H1 (cell line): ENCODE results near the gene EEF2. TPM values are rescaled to one million over a fixed set of nuclear protein-coding genes. Genes with fewer than 3 reads are reported as not detected.
A peak's percentile ranks its signal among the peaks of the same experiment; 100 is the strongest.

Source experiments
- CTCF ChIA-PET: fragments of 300-600 bp; sonication (Branson Sonifier 250); formaldehyde crosslinking; loops from one replicate; lab custom pipeline; 2021; ENCODE audit not compliant: partially characterized antibody; lab: Charles Lee
- POLR2A ChIA-PET: fragments of 300-600 bp; sonication (Branson Sonifier 250); formaldehyde crosslinking; loops from one replicate; lab custom pipeline; 2021; ENCODE audit warnings: inconsistent platforms; ENCODE audit not compliant: partially characterized antibody; lab: Charles Lee
- DNase-seq, 2 experiments: peaks; one replicate each; pipeline versions ENCODE4 v3.0.0 to v3.0.0-alpha.2; 2010 to 2022; ENCODE audit warnings: low spot score in 2 of 2, low read depth in 1 of 2, mixed read lengths in 1 of 2
- FAIRE-seq: peaks from 2 replicates; lab custom pipeline; 2011; peaks lifted over from hg19 to GRCh38; lab: Jason Lieb, UNC
- H2AFZ ChIP-seq: 2 replicates; pipeline ENCODE4 v1.8.1; 2012; ENCODE audit warnings: low read length, inconsistent platforms
- H2AK5ac ChIP-seq: 2 replicates; pipeline ENCODE4 v1.6.1; 2013; ENCODE audit warnings: low read depth, low read length
- H2BK120ac ChIP-seq: replicated peaks from 2 replicates; pipeline ENCODE3; 2013; ENCODE audit warnings: low read depth, low read length, inconsistent platforms
- H2BK12ac ChIP-seq: 2 replicates; pipeline ENCODE4 v1.6.1; 2013; ENCODE audit warnings: low read depth, low read length
- H2BK15ac ChIP-seq: 2 replicates; pipeline ENCODE4 v1.6.1; 2013; ENCODE audit warnings: low read length
- H2BK20ac ChIP-seq: 2 replicates; pipeline ENCODE4 v1.6.1; 2013; ENCODE audit warnings: low read length
- H2BK5ac ChIP-seq: 2 replicates; pipeline ENCODE4 v1.6.1; 2013; ENCODE audit warnings: low read depth, low read length
- H3K14ac ChIP-seq: 2 replicates; pipeline ENCODE4 v1.6.1; 2013; ENCODE audit warnings: inconsistent platforms; ENCODE audit not compliant: insufficient read length
- H3K18ac ChIP-seq: 2 replicates; pipeline ENCODE4 v1.6.1; 2013; ENCODE audit warnings: low read length; ENCODE audit errors: extremely low read depth
- H3K23ac ChIP-seq: 2 replicates; pipeline ENCODE4 v1.6.1; 2013; ENCODE audit warnings: inconsistent platforms; ENCODE audit not compliant: insufficient read length
- H3K23me2 ChIP-seq: 2 replicates; pipeline ENCODE4 v1.6.1; 2013; ENCODE audit warnings: low read depth, low read length
- H3K27ac ChIP-seq: 2 replicates; pipeline ENCODE4 v1.6.1; 2011; ENCODE audit warnings: low read depth, low read length, inconsistent platforms
- H3K27me3 ChIP-seq, 4 experiments: replicated peaks in 1 of 4; 1 replicate in 1 of 4; 2 replicates in 3 of 4; pipeline versions ENCODE4 v1.6.1 to v1.8.1; 2011 to 2013; ENCODE audit warnings: low read length in 3 of 4, mild to moderate bottlenecking in 3 of 4, inconsistent platforms in 2 of 4, mixed read lengths in 2 of 4, moderate library complexity in 1 of 4; ENCODE audit not compliant: control insufficient read depth in 3 of 4, insufficient read depth in 3 of 4; ENCODE audit errors: extremely low read depth in 1 of 4
- H3K36me3 ChIP-seq, 4 experiments: 2 replicates each; pipeline versions ENCODE4 v1.6.1 to v1.8.1; 2011 to 2013; ENCODE audit warnings: mild to moderate bottlenecking in 4 of 4, low read length in 3 of 4, moderate library complexity in 2 of 4, control low read depth in 1 of 4, inconsistent platforms in 1 of 4; ENCODE audit not compliant: insufficient read depth in 4 of 4, control insufficient read depth in 2 of 4
- H3K4ac ChIP-seq: replicated peaks from 2 replicates; pipeline ENCODE3; 2013; ENCODE audit warnings: low read length, low read depth, mixed read lengths, inconsistent platforms; ENCODE audit not compliant: insufficient read length
- H3K4me1 ChIP-seq, 4 experiments: replicated peaks in 1 of 4; 1 replicate in 1 of 4; 2 replicates in 3 of 4; pipeline versions ENCODE4 v1.6.1 to v1.8.1; 2011 to 2013; ENCODE audit warnings: low read length in 3 of 4, inconsistent platforms in 2 of 4, mixed read lengths in 1 of 4; ENCODE audit not compliant: insufficient read depth in 4 of 4, control insufficient read depth in 3 of 4
- H3K4me2 ChIP-seq, 2 experiments: 2 replicates each; pipeline versions ENCODE4 v1.6.1 to v1.8.1; 2011 to 2013; ENCODE audit warnings: low read depth in 2 of 2, low read length in 2 of 2, control low read depth in 1 of 2, inconsistent platforms in 1 of 2, mild to moderate bottlenecking in 1 of 2; ENCODE audit not compliant: insufficient read depth in 1 of 2
- H3K4me3 ChIP-seq, 4 experiments: fragments of 200-600, 300-600 bp in 1 of 4; sonication (generic), shearing (Covaris generic), sonication (Bioruptor Twin) in 1 of 4; 2 replicates each; pipeline versions ENCODE4 v1.5.1 to v1.8.1; 2011 to 2016; ENCODE audit warnings: low read length in 4 of 4, low read depth in 3 of 4, control low read depth in 2 of 4, inconsistent platforms in 2 of 4, mild to moderate bottlenecking in 2 of 4, mixed read lengths in 1 of 4, moderate library complexity in 1 of 4; ENCODE audit not compliant: insufficient read depth in 2 of 4; ENCODE audit errors: extremely low read depth in 1 of 4
- H3K56ac ChIP-seq: replicated peaks from 2 replicates; pipeline ENCODE3; 2013; ENCODE audit warnings: low read depth, mild to moderate bottlenecking, mixed read lengths, low read length, inconsistent platforms; ENCODE audit not compliant: insufficient read length
- H3K79me1 ChIP-seq: 2 replicates; pipeline ENCODE4 v1.6.1; 2013; ENCODE audit warnings: low read depth, low read length, control low read depth
- H3K79me2 ChIP-seq, 2 experiments: 2 replicates each; pipeline versions ENCODE4 v1.6.1 to v1.8.1; 2012 to 2013; ENCODE audit warnings: low read length in 2 of 2, mild to moderate bottlenecking in 2 of 2, inconsistent platforms in 1 of 2; ENCODE audit not compliant: insufficient read depth in 2 of 2, control insufficient read depth in 1 of 2
- H3K9ac ChIP-seq, 4 experiments: replicated peaks in 1 of 4; 1 replicate in 1 of 4; 2 replicates in 3 of 4; pipeline versions ENCODE4 v1.6.1 to v1.8.1; 2011 to 2013; ENCODE audit warnings: low read depth in 3 of 4, low read length in 3 of 4, control low read depth in 2 of 4, mild to moderate bottlenecking in 2 of 4, moderate library complexity in 2 of 4, inconsistent platforms in 1 of 4; ENCODE audit errors: extremely low read depth in 1 of 4
- H3K9me3 ChIP-seq, 2 experiments: 2 replicates each; pipeline versions ENCODE4 v1.6.1 to v1.8.1; 2012 to 2013; ENCODE audit warnings: mild to moderate bottlenecking in 2 of 2, moderate library complexity in 2 of 2, control low read depth in 1 of 2, inconsistent platforms in 1 of 2, low read depth in 1 of 2, low read length in 1 of 2, mixed read lengths in 1 of 2; ENCODE audit not compliant: insufficient read depth in 2 of 2
- H4K20me1 ChIP-seq, 2 experiments: replicated peaks in 1 of 2; 2 replicates each; pipeline versions ENCODE3 to v1.8.1; 2011 to 2013; ENCODE audit warnings: inconsistent platforms in 2 of 2, low read length in 2 of 2, mild to moderate bottlenecking in 1 of 2; ENCODE audit not compliant: insufficient read depth in 2 of 2, control insufficient read depth in 1 of 2
- H4K5ac ChIP-seq: 2 replicates; pipeline ENCODE4 v1.6.1; 2013; ENCODE audit warnings: low read length, low read depth, mixed read lengths, inconsistent platforms; ENCODE audit not compliant: insufficient read length
- H4K8ac ChIP-seq: 2 replicates; pipeline ENCODE4 v1.8.0; 2013; ENCODE audit warnings: mild to moderate bottlenecking, moderate library complexity, low read length, inconsistent platforms; ENCODE audit not compliant: insufficient read depth; ENCODE audit errors: extremely low read depth
- H4K91ac ChIP-seq: replicated peaks from 2 replicates; pipeline ENCODE3; 2013; ENCODE audit warnings: low read length, mixed read lengths, inconsistent platforms; ENCODE audit not compliant: insufficient read length
- CEBPB ChIP-seq: IDR thresholded peaks from 2 replicates; pipeline ENCODE4 v1.6.1; 2012; ENCODE audit warnings: low read depth, low read length
- CTBP2 ChIP-seq: IDR thresholded peaks from 2 replicates; pipeline ENCODE4 v1.7.0; 2011; ENCODE audit warnings: borderline replicate concordance, mild to moderate bottlenecking, moderate library complexity, mixed read lengths, low read length; ENCODE audit not compliant: insufficient read depth, insufficient read length
- HDAC6 ChIP-seq: IDR thresholded peaks from one replicate; pipeline ENCODE4 v1.7.1; 2012; ENCODE audit warnings: low read depth, mild to moderate bottlenecking, inconsistent platforms, low read length, moderate library complexity
- JUND ChIP-seq: IDR thresholded peaks from 2 replicates; pipeline ENCODE4 v1.6.1; 2011; ENCODE audit warnings: mild to moderate bottlenecking, improper control_type of control experiment, low read length
- KDM1A ChIP-seq: fragments of 200-600, 300-600 bp; sonication (generic); IDR thresholded peaks from 2 replicates; pipeline ENCODE4 v1.7.1; 2016; ENCODE audit warnings: mild to moderate bottlenecking, low read length, borderline replicate concordance
- MAFK ChIP-seq: IDR thresholded peaks from 2 replicates; pipeline ENCODE4 v1.6.1; 2012; ENCODE audit warnings: low read depth, mild to moderate bottlenecking, improper control_type of control experiment, low read length
- RAD21 ChIP-seq, 2 experiments: IDR thresholded peaks in 1 of 2; conservative IDR thresholded peaks in 1 of 2; 2 replicates each; pipeline ENCODE4 v1.6.1; 2011; ENCODE audit warnings: low read depth in 2 of 2, low read length in 2 of 2, improper control_type of control experiment in 1 of 2, inconsistent platforms in 1 of 2, mild to moderate bottlenecking in 1 of 2, moderate library complexity in 1 of 2
- RNF2 ChIP-seq: fragments of 200-900, 300-1000 bp; sonication (generic); IDR thresholded peaks from 2 replicates; pipeline ENCODE4 v1.7.1; 2016; ENCODE audit warnings: borderline replicate concordance, low read depth, mild to moderate bottlenecking, antibody characterized with exemption, low read length; ENCODE audit not compliant: poor library complexity, severe bottlenecking; ENCODE audit errors: missing control alignments
- SRF ChIP-seq: IDR thresholded peaks from 2 replicates; pipeline ENCODE4 v1.6.1; 2011; ENCODE audit warnings: mild to moderate bottlenecking, low read depth, low read length, moderate library complexity
- TBP ChIP-seq: IDR thresholded peaks from 2 replicates; pipeline ENCODE4 v1.6.1; 2011; ENCODE audit warnings: low read depth, low read length, improper control_type of control experiment
- WGBS, 2 experiments: shearing (Covaris generic) in 1 of 2; methylation state at CpG; one replicate each; pipeline versions ENCODE4 v1.1.6 to v1.1.7; 2013 to 2015; ENCODE audit warnings: low lambda C conversion rate in 2 of 2, mixed read lengths in 2 of 2, inconsistent platforms in 1 of 2, low coverage in 1 of 2, missing lambda C conversion rate in 1 of 2; ENCODE audit not compliant: insufficient replicate concordance in 2 of 2, insufficient coverage in 1 of 2, insufficient read length in 1 of 2; ENCODE audit errors: extremely low coverage in 1 of 2, missing lambda C conversion rate in 1 of 2; 5-methylcytosine and 5-hydroxymethylcytosine counted together
- polyA plus RNA-seq, 7 experiments: library from polyadenylated mRNA; depleted of rRNA in 3 of 7; stranded (reverse) in 5 of 7; unstranded in 2 of 7; fragments of >200 nt in 5 of 7; fragments of 200-250 nt in 2 of 7; gene quantifications; 1 replicate in 5 of 7; 2 replicates in 1 of 7; 4 replicates in 1 of 7; pipeline versions ENCODE4 v1.2.1 to v1.2.3, GENCODE V29; 2011 to 2013; ENCODE audit warnings: missing spikeins in 2 of 7, mixed read lengths in 2 of 7
- total RNA-seq: library from RNA; stranded (reverse); fragmentation: NEBNext Ultra II Directional; extraction: Animal tissue kit (Norgen Biotek cat#: 25700); gene quantifications from 2 replicates; pipeline ENCODE4 v1.2.1, GENCODE V29; 2021

EEF2 gene
- total and polyA plus RNA-seq, 2 of the 8 experiments (the other 6 are each of a cell fraction or from before 2014, with no cell fraction given) = 1,554 to 3,380 TPM

DNA sequence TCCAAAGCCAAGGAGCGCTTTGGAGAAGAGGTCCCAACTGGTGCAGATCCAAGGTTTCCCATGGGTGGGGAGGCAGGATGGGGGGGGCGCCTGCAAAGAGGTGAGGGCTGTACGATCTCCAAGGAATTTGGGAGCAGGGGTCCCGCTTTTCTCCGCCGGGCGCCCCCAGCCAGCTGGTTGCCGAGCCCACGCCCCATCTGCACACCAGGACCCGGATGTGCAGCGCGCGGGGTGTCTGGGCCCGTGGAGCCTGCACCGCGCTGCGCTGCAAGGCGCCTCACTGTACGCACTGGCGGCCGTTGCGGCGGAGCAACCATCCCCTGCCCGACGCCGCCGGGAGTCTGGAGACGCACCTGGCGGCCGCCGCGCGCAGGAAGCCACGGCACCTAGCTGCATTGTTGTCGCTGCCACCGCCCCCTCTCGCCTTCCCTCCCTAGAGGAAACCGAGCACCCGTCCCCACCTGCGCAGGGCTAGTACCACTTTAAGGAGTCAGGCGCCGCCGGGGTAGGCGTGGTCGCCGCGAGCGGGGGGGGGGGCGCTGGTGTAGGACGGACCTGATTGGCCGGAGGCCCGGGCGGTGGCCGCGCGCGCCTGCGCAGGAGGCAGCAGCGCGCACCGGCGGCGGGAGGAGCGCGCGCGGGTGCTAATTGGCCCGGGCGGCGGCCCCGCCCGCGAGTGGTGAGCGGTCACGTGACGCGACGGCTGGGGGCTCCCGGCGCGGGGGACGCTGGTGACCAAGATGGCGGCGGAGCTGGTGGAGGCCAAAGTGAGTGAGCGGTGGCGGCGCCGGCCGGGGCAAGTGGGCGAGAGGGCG lies 22.0 kb upstream of the EEF2 start, which contains the start of gene PIAS4:
Gene PIAS4, plus strand, starts transcription at position 716 of the 815 bp plus-strand sequence. Its CDS starts 25 bp downstream, at position 741.
- WGBS, 2 experiments = 2% methylated on average over 55 of the region's 91 CpGs; no CpG with 5 or more reads in 1 of the 2 experiments
- no peak within 1 kb of the TSS; the same call in 1 of the 2 replicates for H2AFZ ChIP-seq
- H3K4me1 ChIP-seq = peaks cover 2 to 12% (median 5%) of the 10 kb centered on the region in 4 experiments
- H3K23ac ChIP-seq = no peak within 1 kb of the TSS
- peak within 1 kb of the TSS; percentile 94; the same call in 1 of the 2 replicates for H2BK5ac ChIP-seq
- peak within 1 kb of the TSS; percentile 63 to 96 for H3K4me2 ChIP-seq
- no peaks in the 10 kb centered on the region for H3K9me3 ChIP-seq
- peak within 1 kb of the TSS; percentile 46; the same call in 1 of the 2 replicates for H2BK15ac ChIP-seq
- H3K14ac ChIP-seq = no peak within 1 kb of the TSS
- peak within 1 kb of the TSS; percentile 53 to 86 (median 78) for H3K9ac ChIP-seq
- no peak within 1 kb of the TSS for H2AK5ac ChIP-seq
- FAIRE-seq (no peak), DNase-seq (peak; percentile 85 to 93)
- peaks cover 8% of the 10 kb centered on the region; the same call in 1 of the 2 replicates for H3K79me1 ChIP-seq
- peaks cover 12 to 18% of the 10 kb centered on the region in 2 experiments for H4K20me1 ChIP-seq
- H3K4ac ChIP-seq = no peak within 1 kb of the TSS
- CTCF ChIA-PET = interaction anchor here (1.0 to 3.4 kb wide), 2 partner anchors 18 to 19 kb away, joined by 5 to 21 read pairs; no protein-coding TSS in a partner anchor
- peak within 1 kb of the TSS; percentile 94 for H4K8ac ChIP-seq
- peak within 1 kb of the TSS; percentile 83 for H2BK120ac ChIP-seq
- H3K27ac ChIP-seq = peak within 1 kb of the TSS; percentile 83; the same call in 1 of the 2 replicates
- H2BK12ac ChIP-seq = peak within 1 kb of the TSS; percentile 27; the same call in 1 of the 2 replicates
- peak within 1 kb of the TSS; percentile 69 to 99 (median 92) for H3K4me3 ChIP-seq
- H3K79me2 ChIP-seq = peaks cover 13 to 40% of the 10 kb centered on the region in 2 experiments
- POLR2A ChIA-PET = interaction anchor here (0.9 to 7.2 kb wide), 16 partner anchors 12 to 133 kb away, joined by 3 to 125 read pairs (median 4); partner anchors contain the start of genes EEF2 and NMRK2
- H4K5ac ChIP-seq = peak within 1 kb of the TSS; percentile 87
- no peak within 1 kb of the TSS for H2BK20ac ChIP-seq
- no peaks in the 10 kb centered on the region for H3K27me3 ChIP-seq
- H3K23me2 ChIP-seq = peaks cover 5% of the 10 kb centered on the region
- no peaks in the 10 kb centered on the region for H3K36me3 ChIP-seq
- H4K91ac ChIP-seq = peak within 1 kb of the TSS; percentile 88
- H3K56ac ChIP-seq = peak within 1 kb of the TSS; percentile 92
- peak within 1 kb of the TSS; percentile 98 for H3K18ac ChIP-seq
- TF ChIP-seq RNF2 (no peak), RAD21 (IDR thresholded peaks at IDR 0.05 in 1 of 2, conservative IDR thresholded peaks at IDR 0.05 in 1 of 2; ENCODE audit: low read depth in 2 of 2, low read length in 2 of 2) (no peak; a peak in 1 of 4 replicates), KDM1A (no peak), HDAC6 (no peak), CEBPB (no peak), SRF (no peak), TBP (peak; percentile 68; the same call in 1 of the 2 replicates), JUND (no peak), MAFK (no peak), CTBP2 (no peak)
